Measurements from ENCODE around the gene PGBD4. TPM values are rescaled to one million over a fixed set of nuclear protein-coding genes. Genes with fewer than 3 reads are reported as not detected.

PGBD4 gene
- total and polyA plus RNA-seq, 12 donors, result 0.30 to 3.0 (median 1.4) TPM

- H3K36me3 ChIP-seq (replicated peaks in 1 of 2), result no peaks in the 10 kb centered on the region
- no peak overlapping the region for H3K4me3 ChIP-seq
- TF ChIP-seq CTCF (IDR thresholded peaks at IDR 0.05) (no peak), POLR2A (IDR thresholded peaks at IDR 0.05) (no peak)
- no peaks in the 10 kb centered on the region for H3K9me3 ChIP-seq (replicated peaks in 1 of 3)
- 94 to 100% (median 97%) methylated on average over 1 of the region's 1 CpG for WGBS, 4 donors
- DNase-seq, result no peak
- intact Hi-C loops (cut with DNase I), result no loop called here
- no peak overlapping the region for H3K27ac ChIP-seq
- no peaks in the 10 kb centered on the region for H3K27me3 ChIP-seq
- no peaks in the 10 kb centered on the region for H3K4me1 ChIP-seq (replicated peaks in 1 of 2)
These were observed 31.0 kb downstream of the PGBD4 start for GRCh38 chr15:34132881-34133280.

GRCh38 chr15:34133511-34133910 lies 31.6 kb downstream of the PGBD4 start:
- Histone ChIP-seq H3K36me3 (replicated peaks in 1 of 2) (no peaks in the 10 kb centered on the region), H3K27ac (no peak overlapping the region), H3K27me3 (no peaks in the 10 kb centered on the region), H3K9me3 (replicated peaks in 1 of 3) (no peaks in the 10 kb centered on the region), H3K4me3 (no peak overlapping the region), H3K4me1 (replicated peaks in 1 of 2) (no peaks in the 10 kb centered on the region)
- no peak for DNase-seq
- intact Hi-C loops (cut with DNase I), result no loop called here
- 95 to 100% (median 99%) methylated on average over 1 of the region's 1 CpG for WGBS, 4 donors
- TF ChIP-seq CTCF (IDR thresholded peaks at IDR 0.05) (no peak), POLR2A (IDR thresholded peaks at IDR 0.05) (no peak)

- peaks cover 0 to 36% of the 10 kb centered on the region in 2 donors for H3K36me3 ChIP-seq (replicated peaks in 1 of 2)
These were observed 45.7 kb downstream of the PGBD4 start for GRCh38 chr15:34147371-34148140.

GRCh38 chr15:34154725-34155204 lies 52.9 kb downstream of the PGBD4 start:
- Histone ChIP-seq H3K27ac (no peak overlapping the region), H3K36me3 (replicated peaks in 1 of 2) (peaks cover 0 to 19% of the 10 kb centered on the region in 2 donors), H3K4me3 (no peak overlapping the region), H3K9me3 (replicated peaks in 1 of 3) (peaks cover 0 to 10% (median 0%) of the 10 kb centered on the region in 3 donors), H3K4me1 (replicated peaks in 1 of 2) (no peaks in the 10 kb centered on the region), H3K27me3 (no peaks in the 10 kb centered on the region)
- no peak for DNase-seq
- WGBS, 4 donors, result 90 to 98% (median 94%) methylated on average over 7 of the region's 7 CpGs
- TF ChIP-seq POLR2A (IDR thresholded peaks at IDR 0.05) (no peak), CTCF (IDR thresholded peaks at IDR 0.05) (no peak)
- intact Hi-C loops (cut with DNase I), result no loop called here

More at GRCh38 chr15:34147371-34148140, 45.7 kb downstream of the PGBD4 start:
- TF ChIP-seq POLR2A (IDR thresholded peaks at IDR 0.05) (no peak), CTCF (IDR thresholded peaks at IDR 0.05) (no peak)
- no peak for DNase-seq
- H3K27ac ChIP-seq, result no peak overlapping the region
- H3K27me3 ChIP-seq, result no peaks in the 10 kb centered on the region
- no peaks in the 10 kb centered on the region for H3K9me3 ChIP-seq (replicated peaks in 1 of 3)
- WGBS, 4 donors, result 63 to 77% (median 67%) methylated on average over 6 of the region's 6 CpGs
- intact Hi-C loops (cut with DNase I), result no loop called here
- no peaks in the 10 kb centered on the region for H3K4me1 ChIP-seq (replicated peaks in 1 of 2)
- no peak overlapping the region for H3K4me3 ChIP-seq
